Measurements from ENCODE around the gene TXNDC5. TPM values are rescaled to one million over a fixed set of nuclear protein-coding genes. Genes with fewer than 3 reads are reported as not detected.

The TXNDC5 gene
- polyA plus RNA-seq, 3 donors = 12.6 to 33.5 (median 21.2) TPM

DNA sequence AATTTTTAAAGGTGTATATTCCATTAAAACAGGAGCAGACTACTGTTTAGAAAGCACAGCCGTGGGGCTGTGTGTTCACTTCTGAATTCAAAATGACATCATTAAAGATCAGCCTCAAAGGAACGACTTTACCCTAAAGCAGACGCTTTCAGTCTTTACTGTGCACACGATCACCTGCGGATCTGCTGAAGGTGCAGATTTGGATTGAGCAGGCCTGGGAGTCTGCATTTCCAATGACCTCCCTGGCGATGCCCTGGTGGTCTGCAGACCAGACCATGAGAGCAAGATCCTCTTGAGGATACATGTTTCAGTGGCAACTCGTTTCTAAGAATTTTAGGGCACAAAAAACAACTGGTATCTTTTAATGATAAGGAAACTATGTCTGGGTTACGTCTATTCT is 27.2 kb downstream of the TXNDC5 start:
- H3K27me3 ChIP-seq (ENCODE audit: control insufficient read depth in 2 of 2, insufficient read depth in 2 of 2, low read length in 2 of 2) = no peaks in the 10 kb centered on the region
- Mint-ChIP-seq H3K4me3 (no peak overlapping the region), H3K27me3 (ENCODE audit: low read depth in 3 of 3) (no peaks in the 10 kb centered on the region), H3K4me1 (no peaks in the 10 kb centered on the region), H3K36me3 (peaks cover 76 to 78% of the 10 kb centered on the region in 2 donors), H3K9me3 (no peaks in the 10 kb centered on the region), H3K27ac (no peak overlapping the region)
- no peaks in the 10 kb centered on the region for H3K4me1 ChIP-seq (ENCODE audit: control insufficient read depth in 1 of 2, insufficient read depth in 2 of 2, low read length in 2 of 2)
- H3K4me3 ChIP-seq (replicated peaks in 1 of 3; ENCODE audit: low read depth in 2 of 3, low read length in 3 of 3) = no peak overlapping the region
- intact Hi-C loops (cut with micrococcal nuclease) = no loop called here
- no peaks in the 10 kb centered on the region for H4K20me1 ChIP-seq (ENCODE audit: insufficient read depth, low read length)
- DNase-seq = no peak
- H3K4me2 ChIP-seq (replicated peaks; ENCODE audit: extremely low read depth, low read length, poor library complexity, severe bottlenecking) = no peak overlapping the region
- no peak overlapping the region for H3K9ac ChIP-seq (ENCODE audit: insufficient read depth, low read length, poor library complexity, severe bottlenecking)
- no peaks in the 10 kb centered on the region for H3K9me3 ChIP-seq (replicated peaks in 1 of 2; ENCODE audit: control insufficient read depth in 1 of 2, insufficient read depth in 1 of 2, low read length in 2 of 2)
- H3K36me3 ChIP-seq (replicated peaks in 1 of 2; ENCODE audit: control insufficient read depth in 1 of 2, insufficient read depth in 2 of 2, low read length in 2 of 2) = peaks cover 79 to 90% of the 10 kb centered on the region in 2 donors
- H2AFZ ChIP-seq (ENCODE audit: insufficient read depth, low read depth, low read length, poor library complexity, severe bottlenecking) = no peak overlapping the region
- WGBS (ENCODE audit: insufficient coverage) = 91% methylated on average over 6 of the region's 8 CpGs
- H3K27ac ChIP-seq (ENCODE audit: low read depth in 1 of 2, low read length in 2 of 2) = no peak overlapping the region
- H3K79me2 ChIP-seq (ENCODE audit: insufficient read depth, low read length) = no peaks in the 10 kb centered on the region
- TF ChIP-seq, protein P1, sequence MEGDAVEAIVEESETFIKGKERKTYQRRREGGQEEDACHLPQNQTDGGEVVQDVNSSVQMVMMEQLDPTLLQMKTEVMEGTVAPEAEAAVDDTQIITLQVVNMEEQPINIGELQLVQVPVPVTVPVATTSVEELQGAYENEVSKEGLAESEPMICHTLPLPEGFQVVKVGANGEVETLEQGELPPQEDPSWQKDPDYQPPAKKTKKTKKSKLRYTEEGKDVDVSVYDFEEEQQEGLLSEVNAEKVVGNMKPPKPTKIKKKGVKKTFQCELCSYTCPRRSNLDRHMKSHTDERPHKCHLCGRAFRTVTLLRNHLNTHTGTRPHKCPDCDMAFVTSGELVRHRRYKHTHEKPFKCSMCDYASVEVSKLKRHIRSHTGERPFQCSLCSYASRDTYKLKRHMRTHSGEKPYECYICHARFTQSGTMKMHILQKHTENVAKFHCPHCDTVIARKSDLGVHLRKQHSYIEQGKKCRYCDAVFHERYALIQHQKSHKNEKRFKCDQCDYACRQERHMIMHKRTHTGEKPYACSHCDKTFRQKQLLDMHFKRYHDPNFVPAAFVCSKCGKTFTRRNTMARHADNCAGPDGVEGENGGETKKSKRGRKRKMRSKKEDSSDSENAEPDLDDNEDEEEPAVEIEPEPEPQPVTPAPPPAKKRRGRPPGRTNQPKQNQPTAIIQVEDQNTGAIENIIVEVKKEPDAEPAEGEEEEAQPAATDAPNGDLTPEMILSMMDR (IDR thresholded peaks at IDR 0.05) = no peak

DNA sequence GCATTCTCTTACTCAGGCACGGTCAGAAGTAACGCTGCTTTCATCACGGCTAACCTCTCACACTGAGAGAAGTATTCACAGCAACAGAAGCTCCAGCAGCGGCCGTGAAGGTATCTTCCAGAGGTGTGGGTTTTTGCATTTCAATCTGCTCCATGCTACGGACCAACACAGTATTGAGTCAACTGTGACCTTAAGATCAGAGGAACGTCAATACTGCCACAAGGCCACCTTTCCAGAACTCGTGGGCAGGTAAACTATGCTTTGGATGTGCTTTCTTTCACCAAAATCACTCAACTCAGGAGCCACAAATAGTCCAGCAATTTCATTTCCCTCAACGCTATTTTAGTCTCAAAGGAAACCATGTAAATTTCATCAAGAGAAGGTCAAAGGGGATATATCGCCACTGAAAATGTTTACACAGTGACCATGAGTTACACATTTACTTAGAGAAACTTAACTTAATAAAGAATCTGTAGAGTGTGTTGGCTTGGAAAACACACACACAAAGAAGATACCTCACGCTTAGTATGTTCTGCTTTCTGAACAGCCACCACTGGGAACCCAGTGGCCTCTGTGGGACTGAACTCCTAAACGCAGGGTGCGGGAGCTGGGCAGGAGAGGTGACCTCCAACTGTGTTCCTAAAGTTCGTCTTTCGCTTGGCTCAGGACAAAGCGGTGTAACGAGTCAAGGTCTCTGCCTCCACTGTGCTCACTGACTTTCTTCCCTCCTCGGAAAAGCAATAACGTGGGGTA is 27.9 kb downstream of the TXNDC5 start:
- 99% methylated on average over 16 of the region's 19 CpGs for WGBS (ENCODE audit: insufficient coverage)
- no peaks in the 10 kb centered on the region for H3K9me3 ChIP-seq (replicated peaks in 1 of 2; ENCODE audit: control insufficient read depth in 1 of 2, insufficient read depth in 1 of 2, low read length in 2 of 2)
- H2AFZ ChIP-seq (ENCODE audit: insufficient read depth, low read depth, low read length, poor library complexity, severe bottlenecking) = no peak overlapping the region
- no peak overlapping the region for H3K27ac ChIP-seq (ENCODE audit: low read depth in 1 of 2, low read length in 2 of 2)
- H3K27me3 Mint-ChIP-seq (ENCODE audit: low read depth in 3 of 3) = no peaks in the 10 kb centered on the region
- peaks cover 72 to 83% of the 10 kb centered on the region in 2 donors for H3K36me3 ChIP-seq (replicated peaks in 1 of 2; ENCODE audit: control insufficient read depth in 1 of 2, insufficient read depth in 2 of 2, low read length in 2 of 2)
- no peak overlapping the region for H3K4me2 ChIP-seq (replicated peaks; ENCODE audit: extremely low read depth, low read length, poor library complexity, severe bottlenecking)
- peaks cover 69 to 71% of the 10 kb centered on the region in 2 donors for H3K36me3 Mint-ChIP-seq
- H3K4me3 ChIP-seq (replicated peaks in 1 of 3; ENCODE audit: low read depth in 2 of 3, low read length in 3 of 3) = no peak overlapping the region
- no peaks in the 10 kb centered on the region for H3K4me1 ChIP-seq (ENCODE audit: control insufficient read depth in 1 of 2, insufficient read depth in 2 of 2, low read length in 2 of 2)
- no peaks in the 10 kb centered on the region for H3K79me2 ChIP-seq (ENCODE audit: insufficient read depth, low read length)
- H3K4me1 Mint-ChIP-seq = no peaks in the 10 kb centered on the region
- intact Hi-C loops (cut with micrococcal nuclease) = no loop called here
- no peak for DNase-seq
- no peak overlapping the region for H3K4me3 Mint-ChIP-seq
- H3K9ac ChIP-seq (ENCODE audit: insufficient read depth, low read length, poor library complexity, severe bottlenecking) = no peak overlapping the region
- H4K20me1 ChIP-seq (ENCODE audit: insufficient read depth, low read length) = no peaks in the 10 kb centered on the region
- H3K9me3 Mint-ChIP-seq = no peaks in the 10 kb centered on the region
- TF ChIP-seq, protein P1 (IDR thresholded peaks at IDR 0.05) = no peak
- H3K27ac Mint-ChIP-seq = peak overlapping the region in 1 of 7 donors; percentile 48
- no peaks in the 10 kb centered on the region for H3K27me3 ChIP-seq (ENCODE audit: control insufficient read depth in 2 of 2, insufficient read depth in 2 of 2, low read length in 2 of 2)
